GM23248 (cell line): ENCODE measurements around the gene SERTM2.

ENCODE experiments used
- EZH2 ChIP-seq: fragments of 200-600 bp; sonication (generic); IDR thresholded peaks from 2 replicates; pipeline ENCODE4 v1.6.1; 2018; ENCODE audit warnings: antibody characterized with exemption, mild to moderate bottlenecking; ENCODE audit not compliant: insufficient read depth, poor library complexity, severe bottlenecking
- EZH2phosphoT487 ChIP-seq: fragments of 200-600 bp; sonication (generic); IDR thresholded peaks from 2 replicates; pipeline ENCODE4 v1.6.1; 2018; ENCODE audit warnings: antibody characterized with exemption, moderate library complexity, mild to moderate bottlenecking, low read depth; ENCODE audit not compliant: insufficient read depth

DNA sequence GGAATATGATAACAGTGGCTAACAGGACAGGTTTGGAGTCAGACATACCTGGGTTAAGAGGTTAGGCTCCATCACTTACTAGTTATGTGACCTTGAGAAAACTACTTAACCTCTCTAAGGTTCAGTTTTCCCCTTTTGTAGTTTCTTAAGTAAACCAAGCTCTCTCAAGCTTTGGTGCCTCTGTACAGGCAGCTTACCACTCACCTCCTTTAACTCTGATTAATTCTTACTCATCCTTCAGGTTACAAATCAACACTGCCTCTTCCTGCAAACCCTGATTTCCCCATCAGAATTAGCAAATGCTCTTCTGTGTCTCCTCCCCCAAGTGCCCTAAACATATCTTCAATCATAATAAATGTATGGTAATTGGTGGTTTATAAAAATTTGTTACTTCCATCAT is 3.5 kb upstream of the SERTM2 start:
- TF ChIP-seq EZH2phosphoT487 (no peak), EZH2 (no peak)
